Astrocyte (in vitro differentiated cells and primary cell): ENCODE data around the gene CNTNAP5.

Experiments used
- EZH2 ChIP-seq: IDR thresholded peaks from 2 replicates; pipeline ENCODE4 v1.6.1; 2012; ENCODE audit warnings: mild to moderate bottlenecking, low read length, inconsistent platforms; ENCODE audit not compliant: insufficient read depth
- TF ChIP-seq, protein P1 (sequence below): IDR thresholded peaks from 2 replicates; pipeline ENCODE4 v1.5.1; 2011; ENCODE audit warnings: low read depth, mild to moderate bottlenecking, inconsistent platforms, low read length, moderate library complexity; ENCODE audit not compliant: insufficient read depth

DNA sequence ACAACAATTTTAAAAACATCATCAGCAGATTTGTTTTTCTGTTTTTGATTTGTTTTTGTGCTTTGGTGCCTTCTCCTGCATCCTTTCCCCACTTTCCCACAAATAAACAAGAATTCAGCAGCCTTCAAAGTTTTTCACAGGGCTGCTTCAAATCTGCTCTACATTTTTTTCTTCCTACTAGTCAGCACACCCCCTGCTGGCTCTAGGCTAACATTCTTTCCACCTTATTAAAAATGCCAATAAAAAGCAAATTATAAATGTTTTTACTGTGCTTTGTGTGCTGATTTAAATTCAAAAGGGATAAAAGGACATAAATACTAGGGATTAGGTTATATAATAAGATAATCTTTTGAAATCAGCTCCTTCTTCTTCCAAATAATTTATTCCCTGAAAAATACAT is 6.2 kb upstream of the CNTNAP5 start:
- TF ChIP-seq, protein P1, sequence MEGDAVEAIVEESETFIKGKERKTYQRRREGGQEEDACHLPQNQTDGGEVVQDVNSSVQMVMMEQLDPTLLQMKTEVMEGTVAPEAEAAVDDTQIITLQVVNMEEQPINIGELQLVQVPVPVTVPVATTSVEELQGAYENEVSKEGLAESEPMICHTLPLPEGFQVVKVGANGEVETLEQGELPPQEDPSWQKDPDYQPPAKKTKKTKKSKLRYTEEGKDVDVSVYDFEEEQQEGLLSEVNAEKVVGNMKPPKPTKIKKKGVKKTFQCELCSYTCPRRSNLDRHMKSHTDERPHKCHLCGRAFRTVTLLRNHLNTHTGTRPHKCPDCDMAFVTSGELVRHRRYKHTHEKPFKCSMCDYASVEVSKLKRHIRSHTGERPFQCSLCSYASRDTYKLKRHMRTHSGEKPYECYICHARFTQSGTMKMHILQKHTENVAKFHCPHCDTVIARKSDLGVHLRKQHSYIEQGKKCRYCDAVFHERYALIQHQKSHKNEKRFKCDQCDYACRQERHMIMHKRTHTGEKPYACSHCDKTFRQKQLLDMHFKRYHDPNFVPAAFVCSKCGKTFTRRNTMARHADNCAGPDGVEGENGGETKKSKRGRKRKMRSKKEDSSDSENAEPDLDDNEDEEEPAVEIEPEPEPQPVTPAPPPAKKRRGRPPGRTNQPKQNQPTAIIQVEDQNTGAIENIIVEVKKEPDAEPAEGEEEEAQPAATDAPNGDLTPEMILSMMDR: no peak
- no peak for TF ChIP-seq EZH2
